Neural cell (in vitro differentiated cells): ENCODE results near the gene GDAP2.

Experiments used
- CTCF ChIP-seq: fragments of 450-650 bp; IDR thresholded peaks from 2 replicates; pipeline ENCODE4 v1.5.1; 2014; ENCODE audit warnings: antibody characterized with exemption, mild to moderate bottlenecking, moderate library complexity; ENCODE audit not compliant: poor library complexity, severe bottlenecking
- EP300 ChIP-seq: fragments of 450-650 bp; conservative IDR thresholded peaks from 2 replicates; pipeline ENCODE4 v1.6.1; 2014; ENCODE audit warnings: antibody characterized with exemption, mild to moderate bottlenecking, moderate library complexity; ENCODE audit not compliant: poor library complexity, severe bottlenecking
- TAF1 ChIP-seq: IDR thresholded peaks from 2 replicates; pipeline ENCODE4 v1.6.1; 2012; ENCODE audit warnings: low read depth

- no peak for TF ChIP-seq CTCF
- no peak for TF ChIP-seq EP300
- no peak for TF ChIP-seq TAF1
Measured at GRCh38 chr1:117902944-117903343, 26.5 kb downstream of the GDAP2 start.
